ENCODE measurements around the gene FIGNL2. TPM values are rescaled to one million over a fixed set of nuclear protein-coding genes. Genes with fewer than 3 reads are reported as not detected.
A peak's percentile ranks its signal among the peaks of the same experiment; 100 is the strongest.

The FIGNL2 gene
- total RNA-seq, 2 donors from 2014 or later: 10.5 to 17.7 TPM

GRCh38 chr12:51840966-51841365 lies 7.6 kb downstream of the FIGNL2 start:
- Mint-ChIP-seq H3K9me3 (no peaks in the 10 kb centered on the region), H3K4me1 (peaks cover 26% of the 10 kb centered on the region), H3K36me3 (ENCODE audit: low read depth) (no peaks in the 10 kb centered on the region), H3K4me3 (no peak overlapping the region), H3K27ac (no peak overlapping the region), H3K27me3 (ENCODE audit: insufficient read depth) (peaks cover 67% of the 10 kb centered on the region)
- Histone ChIP-seq H3K4me3 (ENCODE audit: low read length) (no peak overlapping the region), H3K36me3 (ENCODE audit: control insufficient read depth, insufficient read depth, low read length) (peaks cover 4% of the 10 kb centered on the region), H3K27ac (ENCODE audit: low read depth, low read length) (no peak overlapping the region), H3K4me1 (ENCODE audit: control insufficient read depth, insufficient read depth, low read length) (peaks cover 30% of the 10 kb centered on the region), H3K27me3 (ENCODE audit: control insufficient read depth, insufficient read depth, low read length, poor library complexity, severe bottlenecking) (no peaks in the 10 kb centered on the region), H3K9me3 (ENCODE audit: control insufficient read depth, low read length) (no peaks in the 10 kb centered on the region), H3K9ac (ENCODE audit: extremely low read depth, low read length, poor library complexity, severe bottlenecking) (no peak overlapping the region)
- TF ChIP-seq CTCF (conservative IDR thresholded peaks at IDR 0.05): no peak
- peak; percentile 41 for DNase-seq
- 89% methylated on average over 1 to 6 of the region's 6 CpGs for whole genome bisulfite sequencing, 2 experiments (ENCODE audit: insufficient coverage in 1 of 2, insufficient read length in 1 of 2)

- peaks cover 22% of the 10 kb centered on the region for H3K4me1 Mint-ChIP-seq
Observed at GRCh38 chr12:51839310-51839947, 9.1 kb downstream of the FIGNL2 start.

GRCh38 chr12:51838762-51839161 lies 9.8 kb downstream of the FIGNL2 start:
- Mint-ChIP-seq H3K36me3 (ENCODE audit: low read depth) (no peaks in the 10 kb centered on the region), H3K9me3 (no peaks in the 10 kb centered on the region), H3K4me1 (peaks cover 22% of the 10 kb centered on the region), H3K27me3 (ENCODE audit: insufficient read depth) (peaks cover 57% of the 10 kb centered on the region), H3K27ac (no peak overlapping the region), H3K4me3 (no peak overlapping the region)
- 75 to 83% methylated on average over 2 to 4 of the region's 4 CpGs for WGBS, 2 experiments (ENCODE audit: insufficient coverage in 1 of 2, insufficient read length in 1 of 2)
- Histone ChIP-seq H3K36me3 (ENCODE audit: control insufficient read depth, insufficient read depth, low read length) (no peaks in the 10 kb centered on the region), H3K9me3 (ENCODE audit: control insufficient read depth, low read length) (no peaks in the 10 kb centered on the region), H3K27ac (ENCODE audit: low read depth, low read length) (peak overlapping the region; percentile 63), H3K27me3 (ENCODE audit: control insufficient read depth, insufficient read depth, low read length, poor library complexity, severe bottlenecking) (no peaks in the 10 kb centered on the region), H3K4me1 (ENCODE audit: control insufficient read depth, insufficient read depth, low read length) (peaks cover 23% of the 10 kb centered on the region), H3K9ac (ENCODE audit: extremely low read depth, low read length, poor library complexity, severe bottlenecking) (no peak overlapping the region), H3K4me3 (ENCODE audit: low read length) (no peak overlapping the region)
- no peak for TF ChIP-seq CTCF (conservative IDR thresholded peaks at IDR 0.05)
- peak; percentile 46 for DNase-seq

More at GRCh38 chr12:51839310-51839947, 9.1 kb downstream of the FIGNL2 start:
- TF ChIP-seq CTCF (conservative IDR thresholded peaks at IDR 0.05): no peak
- Mint-ChIP-seq H3K36me3 (ENCODE audit: low read depth) (no peaks in the 10 kb centered on the region), H3K27me3 (ENCODE audit: insufficient read depth) (peaks cover 59% of the 10 kb centered on the region), H3K4me3 (no peak overlapping the region), H3K27ac (no peak overlapping the region), H3K9me3 (no peaks in the 10 kb centered on the region)
- no peak overlapping the region for H3K9ac ChIP-seq (ENCODE audit: extremely low read depth, low read length, poor library complexity, severe bottlenecking)
- peak; percentile 48 for DNase-seq
- no peak overlapping the region for H3K27ac ChIP-seq (ENCODE audit: low read depth, low read length)
- peaks cover 23% of the 10 kb centered on the region for H3K4me1 ChIP-seq (ENCODE audit: control insufficient read depth, insufficient read depth, low read length)
- no peaks in the 10 kb centered on the region for H3K27me3 ChIP-seq (ENCODE audit: control insufficient read depth, insufficient read depth, low read length, poor library complexity, severe bottlenecking)
- H3K4me3 ChIP-seq (ENCODE audit: low read length): no peak overlapping the region
- 92 to 93% methylated on average over 5 of the region's 5 CpGs for WGBS, 2 experiments (ENCODE audit: insufficient coverage in 1 of 2, insufficient read length in 1 of 2)
- no peaks in the 10 kb centered on the region for H3K9me3 ChIP-seq (ENCODE audit: control insufficient read depth, low read length)
- no peaks in the 10 kb centered on the region for H3K36me3 ChIP-seq (ENCODE audit: control insufficient read depth, insufficient read depth, low read length)

Measured in endodermal cell (in vitro differentiated cells).